Lower leg skin (tissue), 3 donors: ENCODE measurements around the gene APOBEC4.

ENCODE experiments used
- POLR2A ChIP-seq, 2 donors: fragments of 450-650 bp; IDR thresholded peaks; one replicate each; pipeline ENCODE4 v1.6.1; 2016 to 2017; ENCODE audit warnings: antibody characterized with exemption in 2 of 2, mild to moderate bottlenecking in 1 of 2, moderate library complexity in 1 of 2
- TF ChIP-seq, protein P1 (sequence below), 3 donors: fragments of 450-650 bp; IDR thresholded peaks; one replicate each; pipeline ENCODE4 v1.5.1; 2016; ENCODE audit warnings: antibody characterized with exemption in 3 of 3, mild to moderate bottlenecking in 3 of 3, moderate library complexity in 2 of 3

- TF ChIP-seq POLR2A (IDR thresholded peaks at IDR 0.05), result no peak
- TF ChIP-seq, protein P1, sequence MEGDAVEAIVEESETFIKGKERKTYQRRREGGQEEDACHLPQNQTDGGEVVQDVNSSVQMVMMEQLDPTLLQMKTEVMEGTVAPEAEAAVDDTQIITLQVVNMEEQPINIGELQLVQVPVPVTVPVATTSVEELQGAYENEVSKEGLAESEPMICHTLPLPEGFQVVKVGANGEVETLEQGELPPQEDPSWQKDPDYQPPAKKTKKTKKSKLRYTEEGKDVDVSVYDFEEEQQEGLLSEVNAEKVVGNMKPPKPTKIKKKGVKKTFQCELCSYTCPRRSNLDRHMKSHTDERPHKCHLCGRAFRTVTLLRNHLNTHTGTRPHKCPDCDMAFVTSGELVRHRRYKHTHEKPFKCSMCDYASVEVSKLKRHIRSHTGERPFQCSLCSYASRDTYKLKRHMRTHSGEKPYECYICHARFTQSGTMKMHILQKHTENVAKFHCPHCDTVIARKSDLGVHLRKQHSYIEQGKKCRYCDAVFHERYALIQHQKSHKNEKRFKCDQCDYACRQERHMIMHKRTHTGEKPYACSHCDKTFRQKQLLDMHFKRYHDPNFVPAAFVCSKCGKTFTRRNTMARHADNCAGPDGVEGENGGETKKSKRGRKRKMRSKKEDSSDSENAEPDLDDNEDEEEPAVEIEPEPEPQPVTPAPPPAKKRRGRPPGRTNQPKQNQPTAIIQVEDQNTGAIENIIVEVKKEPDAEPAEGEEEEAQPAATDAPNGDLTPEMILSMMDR (IDR thresholded peaks at IDR 0.05), result no peak
These were observed 17.1 kb upstream of the APOBEC4 start for GRCh38 chr1:183670169-183670568.
